A673 (cell line): ENCODE data around the gene SCO1. TPM values are rescaled to one million over a fixed set of nuclear protein-coding genes. Genes with fewer than 3 reads are reported as not detected.

Source experiments
- BruUV-seq: library from RNA; stranded (reverse); fragments of 400-500 nt; replicated peaks from 2 replicates; lab custom pipeline; 2021; lab: Mats Ljungman, UMichigan
- CTCF ChIA-PET: fragments of 300-600 bp; sonication (Branson Sonifier 250); formaldehyde crosslinking; loops from one replicate; lab custom pipeline; 2022; ENCODE audit warnings: antibody characterized with exemption; lab: Charles Lee
- POLR2A ChIA-PET: fragments of 300-600 bp; sonication (Branson Sonifier 250); formaldehyde crosslinking; loops from one replicate; lab custom pipeline; 2022; ENCODE audit warnings: antibody characterized with exemption; ENCODE audit not compliant: low non-redundant PET; lab: Charles Lee
- DNase-seq: peaks from one replicate; pipeline ENCODE4 v3.0.0-alpha.2; 2015; ENCODE audit warnings: low spot score
- H3K27ac ChIP-seq: fragments of 200-600 bp; sonication (generic); 2 replicates; pipeline ENCODE4 v1.5.1; 2016; ENCODE audit warnings: mixed run types, low read depth, mild to moderate bottlenecking, mixed read lengths, antibody characterized with exemption, low read length; ENCODE audit not compliant: poor library complexity, severe bottlenecking
- H3K27me3 ChIP-seq: fragments of 200-600 bp; sonication (generic); replicated peaks from 2 replicates; pipeline ENCODE4 v1.6.1; 2017; ENCODE audit warnings: mixed run types, low read depth, mild to moderate bottlenecking, mixed read lengths, antibody characterized with exemption, low read length; ENCODE audit not compliant: insufficient read depth, poor library complexity
- H3K36me3 ChIP-seq: fragments of 200-600 bp; sonication (generic); 2 replicates; pipeline ENCODE4 v1.6.1; 2016; ENCODE audit warnings: mixed run types, mild to moderate bottlenecking, mixed read lengths, antibody characterized with exemption, low read length; ENCODE audit not compliant: insufficient read depth, poor library complexity, severe bottlenecking
- H3K4me1 ChIP-seq: fragments of 200-600 bp; sonication (generic); 2 replicates; pipeline ENCODE4 v1.6.1; 2017; ENCODE audit warnings: mixed run types, mild to moderate bottlenecking, mixed read lengths, antibody characterized with exemption, low read length; ENCODE audit not compliant: insufficient read depth, poor library complexity, severe bottlenecking
- H3K4me3 ChIP-seq: fragments of 200-600 bp; sonication (generic); 2 replicates; pipeline ENCODE4 v1.5.1; 2016; ENCODE audit warnings: low read depth, mixed run types, mild to moderate bottlenecking, mixed read lengths, low read length; ENCODE audit not compliant: poor library complexity, severe bottlenecking
- H3K9me3 ChIP-seq: fragments of 200-600 bp; sonication (generic); 2 replicates; pipeline ENCODE4 v1.6.1; 2016; ENCODE audit warnings: mixed run types, low read depth, mild to moderate bottlenecking, mixed read lengths, antibody characterized with exemption, low read length; ENCODE audit not compliant: poor library complexity, severe bottlenecking
- EZH2 ChIP-seq: fragments of 200-600 bp; sonication (generic); IDR thresholded peaks from 2 replicates; pipeline ENCODE4 v1.6.1; 2017; ENCODE audit warnings: borderline replicate concordance, low read depth, mild to moderate bottlenecking, mixed read lengths, antibody characterized with exemption, low read length; ENCODE audit not compliant: poor library complexity, severe bottlenecking
- intact Hi-C: fragments of 100-400 bp; cut with micrococcal nuclease; formaldehyde crosslinking; loops from one replicate; pipeline ENCODE4 v1.10.0; 2022; ENCODE audit not compliant: unreplicated experiment
- total RNA-seq: library from RNA; stranded (reverse); gene quantifications from 2 replicates; pipeline ENCODE4 v1.2.3, GENCODE V29; 2021
- TF ChIP-seq, protein P1 (sequence below): fragments of 300-800, 200-600 bp; sonication (generic); conservative IDR thresholded peaks from 2 replicates; pipeline ENCODE4 v1.5.1; 2017; ENCODE audit warnings: low read depth, mild to moderate bottlenecking, antibody characterized with exemption, low read length, moderate library complexity, mixed read lengths

The SCO1 gene
- total RNA-seq, 1 experiment from 2014 or later: 42.2 TPM

- H3K9me3 ChIP-seq: no peaks in the 10 kb centered on the region
- intact Hi-C loops: loop anchor here (5.0 to 10.0 kb wide), 2 partner anchors 1195 to 1248 kb away; no protein-coding TSS in a partner anchor
- no peak overlapping the region for H3K27ac ChIP-seq
- TF ChIP-seq EZH2: no peak
- TF ChIP-seq, protein P1, sequence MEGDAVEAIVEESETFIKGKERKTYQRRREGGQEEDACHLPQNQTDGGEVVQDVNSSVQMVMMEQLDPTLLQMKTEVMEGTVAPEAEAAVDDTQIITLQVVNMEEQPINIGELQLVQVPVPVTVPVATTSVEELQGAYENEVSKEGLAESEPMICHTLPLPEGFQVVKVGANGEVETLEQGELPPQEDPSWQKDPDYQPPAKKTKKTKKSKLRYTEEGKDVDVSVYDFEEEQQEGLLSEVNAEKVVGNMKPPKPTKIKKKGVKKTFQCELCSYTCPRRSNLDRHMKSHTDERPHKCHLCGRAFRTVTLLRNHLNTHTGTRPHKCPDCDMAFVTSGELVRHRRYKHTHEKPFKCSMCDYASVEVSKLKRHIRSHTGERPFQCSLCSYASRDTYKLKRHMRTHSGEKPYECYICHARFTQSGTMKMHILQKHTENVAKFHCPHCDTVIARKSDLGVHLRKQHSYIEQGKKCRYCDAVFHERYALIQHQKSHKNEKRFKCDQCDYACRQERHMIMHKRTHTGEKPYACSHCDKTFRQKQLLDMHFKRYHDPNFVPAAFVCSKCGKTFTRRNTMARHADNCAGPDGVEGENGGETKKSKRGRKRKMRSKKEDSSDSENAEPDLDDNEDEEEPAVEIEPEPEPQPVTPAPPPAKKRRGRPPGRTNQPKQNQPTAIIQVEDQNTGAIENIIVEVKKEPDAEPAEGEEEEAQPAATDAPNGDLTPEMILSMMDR: no peak
- no peak overlapping the region for H3K4me3 ChIP-seq
- no peak for DNase-seq
- peaks cover 4% of the 10 kb centered on the region for H3K27me3 ChIP-seq
- ChIA-PET POLR2A (no interaction called here), CTCF (interaction anchor here (1.5 kb wide), 1 partner anchor 106 kb away, joined by 5 read pairs; no protein-coding TSS in a partner anchor)
- H3K4me1 ChIP-seq: no peaks in the 10 kb centered on the region
- BruUV-seq: no TSS peak
- no peaks in the 10 kb centered on the region for H3K36me3 ChIP-seq
These were observed 42.1 kb upstream of the SCO1 start for GRCh38 chr17:10739386-10739785.

- TF ChIP-seq, protein P1: no peak
- TF ChIP-seq EZH2: no peak
- ChIA-PET POLR2A (no interaction called here), CTCF (interaction anchor here (1.5 kb wide), 1 partner anchor 106 kb away, joined by 5 read pairs; no protein-coding TSS in a partner anchor)
- Histone ChIP-seq H3K36me3 (no peaks in the 10 kb centered on the region), H3K4me1 (no peaks in the 10 kb centered on the region), H3K4me3 (no peak overlapping the region), H3K27me3 (peaks cover 4% of the 10 kb centered on the region), H3K27ac (no peak overlapping the region), H3K9me3 (no peaks in the 10 kb centered on the region)
- intact Hi-C loops: loop anchor here (5.0 to 10.0 kb wide), 2 partner anchors 1196 to 1249 kb away; no protein-coding TSS in a partner anchor
- DNase-seq: no peak
- BruUV-seq: no TSS peak
These were observed 41.4 kb upstream of the SCO1 start for GRCh38 chr17:10738521-10739258.

DNA sequence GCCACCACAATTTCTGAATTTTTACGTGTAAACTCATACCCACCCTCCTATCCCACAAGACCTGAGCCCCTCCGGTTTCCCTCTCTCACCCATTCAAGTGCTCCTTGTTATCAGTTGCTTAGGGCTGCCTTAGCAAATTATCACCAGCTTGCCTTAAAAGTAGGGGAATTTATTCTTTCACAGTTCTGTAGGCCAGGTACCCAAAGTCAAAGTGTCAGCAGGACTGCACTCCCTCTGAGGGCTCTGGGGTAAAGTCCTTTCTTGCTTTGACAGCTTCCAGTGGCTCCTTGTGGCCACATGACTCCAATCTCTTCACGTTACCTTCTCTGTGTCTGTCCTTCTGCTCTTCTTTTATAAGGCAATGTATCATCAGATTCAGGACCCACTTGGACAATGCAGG is 40.4 kb upstream of the SCO1 start:
- no peak for TF ChIP-seq EZH2
- TF ChIP-seq, protein P1: no peak
- BruUV-seq: no TSS peak

More for the DNA sequence above, 40.4 kb upstream of the SCO1 start:
- Histone ChIP-seq H3K27me3 (peaks cover 8% of the 10 kb centered on the region), H3K36me3 (no peaks in the 10 kb centered on the region), H3K27ac (no peak overlapping the region), H3K9me3 (no peaks in the 10 kb centered on the region), H3K4me3 (no peak overlapping the region), H3K4me1 (no peaks in the 10 kb centered on the region)
- POLR2A ChIA-PET: no interaction called here
- CTCF ChIA-PET: interaction anchor here (0.6 to 1.7 kb wide), 3 partner anchors 23 to 407 kb away, joined by 3 to 15 read pairs (median 3); no protein-coding TSS in a partner anchor
- DNase-seq: no peak
- intact Hi-C loops: loop anchor here (1.0 to 10.0 kb wide), 3 partner anchors 108 to 1250 kb away; no protein-coding TSS in a partner anchor
